ENCODE measurements around the gene ZNF79. TPM values are rescaled to one million over a fixed set of nuclear protein-coding genes. Genes with fewer than 3 reads are reported as not detected.

ZNF79 gene
- total and polyA plus RNA-seq, 2 experiments from 2014 or later = 2.2 to 6.3 TPM

DNA sequence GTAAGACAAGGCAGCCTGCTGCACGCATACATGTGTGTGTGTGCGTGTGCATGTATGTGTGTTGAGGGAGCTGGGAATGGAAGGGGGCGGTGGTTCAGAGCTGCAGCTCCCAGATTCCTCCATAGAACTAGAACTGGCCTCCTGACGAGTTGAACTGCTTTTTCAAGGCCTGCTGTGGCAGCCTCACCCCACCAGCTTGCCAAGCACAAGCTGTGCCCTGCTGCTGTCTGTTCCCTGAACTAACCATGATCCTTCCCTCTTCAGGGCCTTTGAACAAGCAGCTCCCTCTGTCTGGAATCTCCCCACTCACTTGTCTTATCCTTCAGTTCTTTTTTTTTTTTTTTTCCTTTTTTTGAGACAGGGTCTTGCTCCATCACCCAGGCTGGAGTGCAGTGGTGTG, 49.8 kb downstream of the ZNF79 start:
- Histone ChIP-seq H3K36me3 (ENCODE audit: insufficient read depth) (peaks cover 4% of the 10 kb centered on the region), H3K9me2 (ENCODE audit: insufficient read depth) (no peaks in the 10 kb centered on the region), H3K27me3 (ENCODE audit: insufficient read depth) (no peaks in the 10 kb centered on the region), H3K4me3 (no peak overlapping the region), H3K4me2 (no peak overlapping the region), H3K79me2 (replicated peaks; ENCODE audit: insufficient read depth) (no peaks in the 10 kb centered on the region), H3K27ac (ENCODE audit: low read depth) (no peak overlapping the region), H2AFZ (no peak overlapping the region), H4K20me1 (replicated peaks; ENCODE audit: insufficient read depth) (no peaks in the 10 kb centered on the region; the same call in 1 of the 2 replicates), H3K4me1 (ENCODE audit: insufficient read depth) (0 out of 2 replicates have a peak, but pooled peaks cover 8% of the 10 kb centered on the region), H3F3A (replicated peaks; ENCODE audit: low read depth) (0 out of 2 replicates have a peak, but pooled peaks cover 7% of the 10 kb centered on the region)
- Mint-ChIP-seq H3K4me1 (no peaks in the 10 kb centered on the region; the same call in 2 of the 3 replicates), H3K36me3 (ENCODE audit: low read depth) (peaks cover 18% of the 10 kb centered on the region), H3K27me3 (ENCODE audit: insufficient read depth, low read depth, poor library complexity) (no peaks in the 10 kb centered on the region), H3K4me3 (no peak overlapping the region), H3K9me3 (no peaks in the 10 kb centered on the region), H3K27ac (no peak overlapping the region)
- DNase-seq (ENCODE audit: low spot score) = no peak
- TF ChIP-seq, protein P1, sequence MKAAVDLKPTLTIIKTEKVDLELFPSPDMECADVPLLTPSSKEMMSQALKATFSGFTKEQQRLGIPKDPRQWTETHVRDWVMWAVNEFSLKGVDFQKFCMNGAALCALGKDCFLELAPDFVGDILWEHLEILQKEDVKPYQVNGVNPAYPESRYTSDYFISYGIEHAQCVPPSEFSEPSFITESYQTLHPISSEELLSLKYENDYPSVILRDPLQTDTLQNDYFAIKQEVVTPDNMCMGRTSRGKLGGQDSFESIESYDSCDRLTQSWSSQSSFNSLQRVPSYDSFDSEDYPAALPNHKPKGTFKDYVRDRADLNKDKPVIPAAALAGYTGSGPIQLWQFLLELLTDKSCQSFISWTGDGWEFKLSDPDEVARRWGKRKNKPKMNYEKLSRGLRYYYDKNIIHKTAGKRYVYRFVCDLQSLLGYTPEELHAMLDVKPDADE (IDR thresholded peaks at IDR 0.05) = no peak
- TF ChIP-seq JUNB (IDR thresholded peaks at IDR 0.05; ENCODE audit: unreplicated experiment) = no peak
- TF ChIP-seq, protein P2, sequence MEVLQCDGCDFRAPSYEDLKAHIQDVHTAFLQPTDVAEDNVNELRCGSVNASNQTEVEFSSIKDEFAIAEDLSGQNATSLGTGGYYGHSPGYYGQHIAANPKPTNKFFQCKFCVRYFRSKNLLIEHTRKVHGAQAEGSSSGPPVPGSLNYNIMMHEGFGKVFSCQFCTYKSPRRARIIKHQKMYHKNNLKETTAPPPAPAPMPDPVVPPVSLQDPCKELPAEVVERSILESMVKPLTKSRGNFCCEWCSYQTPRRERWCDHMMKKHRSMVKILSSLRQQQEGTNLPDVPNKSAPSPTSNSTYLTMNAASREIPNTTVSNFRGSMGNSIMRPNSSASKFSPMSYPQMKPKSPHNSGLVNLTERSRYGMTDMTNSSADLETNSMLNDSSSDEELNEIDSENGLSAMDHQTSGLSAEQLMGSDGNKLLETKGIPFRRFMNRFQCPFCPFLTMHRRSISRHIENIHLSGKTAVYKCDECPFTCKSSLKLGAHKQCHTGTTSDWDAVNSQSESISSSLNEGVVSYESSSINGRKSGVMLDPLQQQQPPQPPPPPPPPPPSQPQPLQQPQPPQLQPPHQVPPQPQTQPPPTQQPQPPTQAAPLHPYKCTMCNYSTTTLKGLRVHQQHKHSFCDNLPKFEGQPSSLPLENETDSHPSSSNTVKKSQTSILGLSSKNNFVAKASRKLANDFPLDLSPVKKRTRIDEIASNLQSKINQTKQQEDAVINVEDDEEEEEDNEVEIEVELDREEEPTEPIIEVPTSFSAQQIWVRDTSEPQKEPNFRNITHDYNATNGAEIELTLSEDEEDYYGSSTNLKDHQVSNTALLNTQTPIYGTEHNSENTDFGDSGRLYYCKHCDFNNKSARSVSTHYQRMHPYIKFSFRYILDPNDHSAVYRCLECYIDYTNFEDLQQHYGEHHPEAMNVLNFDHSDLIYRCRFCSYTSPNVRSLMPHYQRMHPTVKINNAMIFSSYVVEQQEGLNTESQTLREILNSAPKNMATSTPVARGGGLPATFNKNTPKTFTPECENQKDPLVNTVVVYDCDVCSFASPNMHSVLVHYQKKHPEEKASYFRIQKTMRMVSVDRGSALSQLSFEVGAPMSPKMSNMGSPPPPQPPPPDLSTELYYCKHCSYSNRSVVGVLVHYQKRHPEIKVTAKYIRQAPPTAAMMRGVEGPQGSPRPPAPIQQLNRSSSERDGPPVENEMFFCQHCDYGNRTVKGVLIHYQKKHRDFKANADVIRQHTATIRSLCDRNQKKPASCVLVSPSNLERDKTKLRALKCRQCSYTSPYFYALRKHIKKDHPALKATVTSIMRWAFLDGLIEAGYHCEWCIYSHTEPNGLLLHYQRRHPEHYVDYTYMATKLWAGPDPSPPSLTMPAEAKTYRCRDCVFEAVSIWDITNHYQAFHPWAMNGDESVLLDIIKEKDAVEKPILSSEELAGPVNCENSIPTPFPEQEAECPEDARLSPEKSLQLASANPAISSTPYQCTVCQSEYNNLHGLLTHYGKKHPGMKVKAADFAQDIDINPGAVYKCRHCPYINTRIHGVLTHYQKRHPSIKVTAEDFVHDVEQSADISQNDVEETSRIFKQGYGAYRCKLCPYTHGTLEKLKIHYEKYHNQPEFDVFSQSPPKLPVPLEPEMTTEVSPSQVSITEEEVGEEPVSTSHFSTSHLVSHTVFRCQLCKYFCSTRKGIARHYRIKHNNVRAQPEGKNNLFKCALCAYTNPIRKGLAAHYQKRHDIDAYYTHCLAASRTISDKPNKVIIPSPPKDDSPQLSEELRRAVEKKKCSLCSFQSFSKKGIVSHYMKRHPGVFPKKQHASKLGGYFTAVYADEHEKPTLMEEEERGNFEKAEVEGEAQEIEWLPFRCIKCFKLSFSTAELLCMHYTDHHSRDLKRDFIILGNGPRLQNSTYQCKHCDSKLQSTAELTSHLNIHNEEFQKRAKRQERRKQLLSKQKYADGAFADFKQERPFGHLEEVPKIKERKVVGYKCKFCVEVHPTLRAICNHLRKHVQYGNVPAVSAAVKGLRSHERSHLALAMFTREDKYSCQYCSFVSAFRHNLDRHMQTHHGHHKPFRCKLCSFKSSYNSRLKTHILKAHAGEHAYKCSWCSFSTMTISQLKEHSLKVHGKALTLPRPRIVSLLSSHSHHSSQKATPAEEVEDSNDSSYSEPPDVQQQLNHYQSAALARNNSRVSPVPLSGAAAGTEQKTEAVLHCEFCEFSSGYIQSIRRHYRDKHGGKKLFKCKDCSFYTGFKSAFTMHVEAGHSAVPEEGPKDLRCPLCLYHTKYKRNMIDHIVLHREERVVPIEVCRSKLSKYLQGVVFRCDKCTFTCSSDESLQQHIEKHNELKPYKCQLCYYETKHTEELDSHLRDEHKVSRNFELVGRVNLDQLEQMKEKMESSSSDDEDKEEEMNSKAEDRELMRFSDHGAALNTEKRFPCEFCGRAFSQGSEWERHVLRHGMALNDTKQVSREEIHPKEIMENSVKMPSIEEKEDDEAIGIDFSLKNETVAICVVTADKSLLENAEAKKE (CRISPR knock-in tag; IDR thresholded peaks at IDR 0.05) = no peak
- TF ChIP-seq NANOG (IDR thresholded peaks at IDR 0.05; ENCODE audit: borderline replicate concordance) = no peak
- TF ChIP-seq POLR2AphosphoS5 (IDR thresholded peaks at IDR 0.05; ENCODE audit: low read depth) = no peak
- TF ChIP-seq, protein P3, sequence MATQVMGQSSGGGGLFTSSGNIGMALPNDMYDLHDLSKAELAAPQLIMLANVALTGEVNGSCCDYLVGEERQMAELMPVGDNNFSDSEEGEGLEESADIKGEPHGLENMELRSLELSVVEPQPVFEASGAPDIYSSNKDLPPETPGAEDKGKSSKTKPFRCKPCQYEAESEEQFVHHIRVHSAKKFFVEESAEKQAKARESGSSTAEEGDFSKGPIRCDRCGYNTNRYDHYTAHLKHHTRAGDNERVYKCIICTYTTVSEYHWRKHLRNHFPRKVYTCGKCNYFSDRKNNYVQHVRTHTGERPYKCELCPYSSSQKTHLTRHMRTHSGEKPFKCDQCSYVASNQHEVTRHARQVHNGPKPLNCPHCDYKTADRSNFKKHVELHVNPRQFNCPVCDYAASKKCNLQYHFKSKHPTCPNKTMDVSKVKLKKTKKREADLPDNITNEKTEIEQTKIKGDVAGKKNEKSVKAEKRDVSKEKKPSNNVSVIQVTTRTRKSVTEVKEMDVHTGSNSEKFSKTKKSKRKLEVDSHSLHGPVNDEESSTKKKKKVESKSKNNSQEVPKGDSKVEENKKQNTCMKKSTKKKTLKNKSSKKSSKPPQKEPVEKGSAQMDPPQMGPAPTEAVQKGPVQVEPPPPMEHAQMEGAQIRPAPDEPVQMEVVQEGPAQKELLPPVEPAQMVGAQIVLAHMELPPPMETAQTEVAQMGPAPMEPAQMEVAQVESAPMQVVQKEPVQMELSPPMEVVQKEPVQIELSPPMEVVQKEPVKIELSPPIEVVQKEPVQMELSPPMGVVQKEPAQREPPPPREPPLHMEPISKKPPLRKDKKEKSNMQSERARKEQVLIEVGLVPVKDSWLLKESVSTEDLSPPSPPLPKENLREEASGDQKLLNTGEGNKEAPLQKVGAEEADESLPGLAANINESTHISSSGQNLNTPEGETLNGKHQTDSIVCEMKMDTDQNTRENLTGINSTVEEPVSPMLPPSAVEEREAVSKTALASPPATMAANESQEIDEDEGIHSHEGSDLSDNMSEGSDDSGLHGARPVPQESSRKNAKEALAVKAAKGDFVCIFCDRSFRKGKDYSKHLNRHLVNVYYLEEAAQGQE (IDR thresholded peaks at IDR 0.05; ENCODE audit: unreplicated experiment) = no peak
- TF ChIP-seq STAT1 (IDR thresholded peaks at IDR 0.05; ENCODE audit: unreplicated experiment) = no peak
- TF ChIP-seq EZH2 (IDR thresholded peaks at IDR 0.05; ENCODE audit: low read depth, unreplicated experiment) = no peak
- no peak for TF ChIP-seq ZNF114 (CRISPR knock-in tag; IDR thresholded peaks at IDR 0.05)
- TF ChIP-seq, protein P4, sequence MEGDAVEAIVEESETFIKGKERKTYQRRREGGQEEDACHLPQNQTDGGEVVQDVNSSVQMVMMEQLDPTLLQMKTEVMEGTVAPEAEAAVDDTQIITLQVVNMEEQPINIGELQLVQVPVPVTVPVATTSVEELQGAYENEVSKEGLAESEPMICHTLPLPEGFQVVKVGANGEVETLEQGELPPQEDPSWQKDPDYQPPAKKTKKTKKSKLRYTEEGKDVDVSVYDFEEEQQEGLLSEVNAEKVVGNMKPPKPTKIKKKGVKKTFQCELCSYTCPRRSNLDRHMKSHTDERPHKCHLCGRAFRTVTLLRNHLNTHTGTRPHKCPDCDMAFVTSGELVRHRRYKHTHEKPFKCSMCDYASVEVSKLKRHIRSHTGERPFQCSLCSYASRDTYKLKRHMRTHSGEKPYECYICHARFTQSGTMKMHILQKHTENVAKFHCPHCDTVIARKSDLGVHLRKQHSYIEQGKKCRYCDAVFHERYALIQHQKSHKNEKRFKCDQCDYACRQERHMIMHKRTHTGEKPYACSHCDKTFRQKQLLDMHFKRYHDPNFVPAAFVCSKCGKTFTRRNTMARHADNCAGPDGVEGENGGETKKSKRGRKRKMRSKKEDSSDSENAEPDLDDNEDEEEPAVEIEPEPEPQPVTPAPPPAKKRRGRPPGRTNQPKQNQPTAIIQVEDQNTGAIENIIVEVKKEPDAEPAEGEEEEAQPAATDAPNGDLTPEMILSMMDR (conservative IDR thresholded peaks at IDR 0.05; ENCODE audit: low read depth in 2 of 2) = no peak
- TF ChIP-seq EZH2phosphoT487 (IDR thresholded peaks at IDR 0.05; ENCODE audit: unreplicated experiment) = no peak
- TF ChIP-seq CREB1 (CRISPR knock-in tag; IDR thresholded peaks at IDR 0.05; ENCODE audit: low read depth) = no peak
- TF ChIP-seq ZNF331 (CRISPR knock-in tag; IDR thresholded peaks at IDR 0.05; ENCODE audit: low read depth) = no peak
- ATAC-seq = no peak

Measured in GM23338 (cell line).